Tongue (tissue), 2 donors: ENCODE data around the gene RIPOR3. TPM values are rescaled to one million over a fixed set of nuclear protein-coding genes. Genes with fewer than 3 reads are reported as not detected.
"Not testable (repeated sequence)": the region's sequence is repeated elsewhere in the genome, so short reads cannot be mapped to it uniquely, and the experiment has no call there.

Source experiments
- DNase-seq: peaks from one replicate; pipeline ENCODE4 v3.0.0-alpha.2; 2015
- total RNA-seq: library from RNA; depleted of rRNA; stranded (reverse); fragments of >200 nt; gene quantifications from one replicate; pipeline ENCODE4 v1.2.3, GENCODE V29; 2014

The RIPOR3 gene
- total RNA-seq, 1 donor from 2014 or later: 12.5 TPM

GRCh38 chr20:50607436-50607835, 83.9 kb downstream of the RIPOR3 start:
- no peak for DNase-seq

- no peak for DNase-seq
Measured at GRCh38 chr20:50605136-50605535, 86.2 kb downstream of the RIPOR3 start.

- no peak for DNase-seq
Measured at GRCh38 chr20:50604451-50604850, 86.9 kb downstream of the RIPOR3 start.

DNA sequence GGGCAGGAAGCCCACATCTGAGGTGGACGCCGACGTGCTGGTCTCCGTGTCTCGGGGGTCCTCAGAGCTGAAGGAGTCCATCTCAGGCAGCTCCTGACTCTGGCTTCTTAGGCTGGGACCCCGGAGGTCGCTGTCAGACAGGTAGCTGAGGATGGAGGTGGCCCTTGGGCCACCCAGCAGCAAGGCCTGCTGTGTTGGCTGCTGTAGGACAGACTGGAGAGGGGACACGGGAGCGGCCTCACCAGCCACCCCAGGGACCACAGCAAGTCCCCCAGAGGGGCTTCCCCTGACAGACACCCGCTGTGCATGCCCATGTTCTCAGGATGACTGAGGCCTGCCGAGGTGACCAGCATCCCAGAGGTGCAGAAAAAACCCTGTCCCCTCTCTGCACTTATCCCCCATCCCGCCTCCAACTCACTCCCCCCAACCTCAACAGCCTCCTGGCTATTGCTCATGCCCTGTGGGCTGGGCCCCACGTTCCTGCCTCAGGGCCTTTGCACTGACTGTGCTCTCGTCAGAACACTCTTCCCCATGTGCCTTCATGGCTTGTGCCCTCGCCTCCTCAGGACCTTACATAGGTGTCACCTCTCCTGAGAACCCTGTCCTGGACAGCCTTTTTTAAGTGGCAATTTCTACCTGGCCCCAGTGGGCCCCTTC, 88.8 kb downstream of the RIPOR3 start:
- DNase-seq: no peak

DNA sequence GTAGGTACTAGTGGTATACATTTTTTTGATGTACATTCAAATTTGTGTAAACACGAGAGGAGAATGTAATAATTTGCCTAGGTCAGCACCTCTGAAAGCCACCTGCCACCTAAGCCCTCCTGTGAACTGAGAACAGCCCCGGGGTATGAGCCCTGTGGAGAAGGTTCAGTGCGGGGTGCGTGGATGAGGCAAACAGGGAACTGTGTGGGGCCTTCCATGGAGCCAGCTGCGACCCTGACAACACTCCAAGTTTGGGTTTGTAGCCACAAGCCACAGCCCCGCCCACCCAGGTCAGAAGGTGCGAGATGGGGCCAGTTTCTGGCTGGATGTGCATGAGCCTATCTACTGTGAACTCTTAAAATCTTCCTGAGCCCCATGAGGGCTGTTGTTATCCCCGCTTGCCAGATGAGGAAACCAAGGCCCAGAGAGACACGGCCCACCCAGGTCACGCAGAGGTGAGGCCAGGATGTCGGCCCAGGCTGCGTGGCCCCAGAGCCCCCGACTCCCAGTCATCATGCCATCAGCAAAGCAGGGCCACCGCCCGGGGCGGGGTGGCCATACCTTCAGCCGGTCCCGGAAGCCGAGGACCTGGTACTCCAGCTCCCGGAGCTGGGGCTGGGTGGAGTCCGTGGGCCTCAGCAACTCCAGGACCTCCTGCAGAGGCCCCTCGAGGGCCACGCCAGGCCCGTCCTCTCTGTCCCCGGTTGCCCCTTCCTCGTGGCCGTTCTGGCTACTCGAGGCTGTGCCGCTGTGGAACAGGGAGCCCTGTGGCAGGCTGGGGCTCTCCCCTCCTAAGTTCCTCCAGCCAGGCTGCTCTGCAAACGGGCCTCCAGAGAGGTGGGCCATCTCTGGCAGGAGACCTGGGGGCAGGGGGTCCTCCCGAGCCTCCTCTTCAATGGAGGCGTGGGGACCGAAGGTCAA, 89.6 kb downstream of the RIPOR3 start:
- no peak for DNase-seq

DNA sequence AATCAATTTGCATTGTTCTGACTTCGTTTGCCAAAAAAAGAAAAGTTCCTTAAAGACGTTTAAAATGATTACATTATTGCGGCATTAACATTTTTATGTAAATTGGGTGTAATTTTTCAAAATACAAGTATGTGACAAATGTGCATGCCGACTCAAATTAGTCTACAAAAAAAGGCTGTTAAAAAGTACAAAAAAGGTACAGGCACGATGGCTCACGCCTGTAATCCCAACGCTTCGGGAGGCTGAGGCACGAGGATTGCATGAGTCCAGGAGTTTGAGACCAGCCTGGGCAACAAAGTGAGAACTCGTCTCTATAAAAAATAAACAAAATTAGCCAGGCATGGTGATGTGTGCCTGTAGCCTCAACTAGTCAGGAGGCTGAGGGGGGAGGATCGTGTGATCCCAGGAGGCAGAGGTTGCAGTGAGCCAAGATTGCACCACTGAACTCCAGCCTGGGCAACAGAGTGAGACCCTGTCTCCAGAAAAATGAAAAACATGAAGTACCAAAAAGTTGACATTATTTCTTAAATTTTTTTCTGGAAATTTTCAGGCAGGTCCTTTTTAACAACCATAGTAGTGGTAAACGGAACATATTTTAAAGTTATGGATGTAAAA, 91.0 kb downstream of the RIPOR3 start:
- no peak for DNase-seq

DNA sequence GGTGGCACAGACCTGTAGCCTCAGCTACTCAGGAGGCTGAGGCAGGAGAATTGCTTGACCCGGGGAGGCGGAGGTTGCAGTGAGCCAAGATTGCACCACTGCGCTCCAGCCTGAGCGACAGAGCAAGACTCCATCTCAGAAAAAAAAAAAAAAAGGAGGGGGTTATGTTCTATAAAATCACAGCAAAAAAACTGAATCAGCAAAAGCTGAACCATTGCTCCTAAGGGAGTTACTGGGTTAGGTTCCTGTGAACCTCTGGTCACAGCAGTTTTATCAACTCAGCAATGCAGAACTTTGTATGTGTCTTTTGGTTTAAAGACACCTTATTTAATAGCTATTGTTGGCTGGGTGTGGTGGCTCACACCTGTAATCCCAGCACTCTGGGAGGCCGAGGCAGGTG, 92.6 kb downstream of the RIPOR3 start:
- not testable (repeated sequence) for DNase-seq

DNA sequence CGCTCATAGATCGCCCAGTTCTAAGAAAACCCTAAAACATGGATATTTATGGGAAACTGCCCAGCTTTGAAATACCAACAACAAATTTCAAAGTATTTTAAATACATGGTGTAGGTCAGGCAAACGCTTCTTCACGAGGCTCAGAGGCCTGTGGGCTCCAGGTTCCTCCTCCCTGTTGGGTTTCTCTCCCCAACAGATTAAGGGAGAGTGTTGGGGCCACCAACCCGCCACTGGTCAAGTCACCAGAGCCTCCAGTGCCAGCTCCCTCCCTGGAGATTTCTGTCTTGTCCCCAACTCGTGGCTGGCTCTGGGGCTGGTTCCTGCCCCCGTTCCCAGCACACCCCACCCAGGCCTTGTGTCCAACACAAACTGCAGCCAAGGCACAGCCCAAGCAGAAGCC, 93.3 kb downstream of the RIPOR3 start:
- DNase-seq: no peak

GRCh38 chr20:50597406-50597969, 93.9 kb downstream of the RIPOR3 start:
- no peak for DNase-seq

DNA sequence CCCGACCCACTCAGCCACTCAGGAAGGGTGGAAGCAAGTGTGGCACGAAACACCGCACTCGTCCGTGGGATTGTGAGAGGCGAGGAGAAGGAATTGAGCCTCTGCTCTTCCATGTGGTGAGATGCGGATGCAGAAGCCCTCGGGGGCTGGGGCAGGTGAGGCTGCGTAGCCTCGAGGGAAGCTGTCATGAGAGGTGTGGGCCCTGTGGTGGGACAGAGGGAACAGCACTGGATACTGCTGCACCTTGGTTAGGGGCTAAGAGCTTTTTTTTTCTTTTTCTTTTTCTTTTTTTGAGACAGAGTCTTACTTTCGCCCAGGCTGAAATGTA, 94.7 kb downstream of the RIPOR3 start:
- no peak for DNase-seq

GRCh38 chr20:50595988-50596693, 95.2 kb downstream of the RIPOR3 start:
- DNase-seq: no peak

DNA sequence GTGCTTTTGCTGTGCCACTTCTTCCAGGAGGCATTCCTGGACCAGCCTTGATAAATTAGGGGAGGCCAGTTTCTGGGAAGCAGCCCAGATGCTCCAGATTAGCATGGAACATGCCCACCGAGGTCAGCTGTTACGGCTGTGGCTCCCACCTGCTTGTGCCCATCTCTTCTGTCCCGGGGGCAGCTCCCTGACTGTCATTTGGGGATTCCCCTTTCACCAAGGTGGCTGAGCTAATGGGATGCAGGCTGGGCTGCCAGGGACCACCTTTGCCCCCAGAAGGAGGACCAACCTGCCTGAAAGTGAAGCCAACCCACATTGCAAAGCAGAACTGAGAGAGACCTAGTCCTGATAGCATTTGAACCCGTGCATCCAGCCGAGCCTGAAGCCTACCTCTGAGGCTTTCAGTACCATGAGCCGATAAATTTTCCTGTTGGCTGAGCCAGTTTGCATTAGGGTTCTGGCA, 95.9 kb downstream of the RIPOR3 start:
- DNase-seq: peak; percentile 72

GRCh38 chr20:50594591-50595432, 96.5 kb downstream of the RIPOR3 start:
- no peak for DNase-seq

- no peak for DNase-seq
Measured at GRCh38 chr20:50594231-50594590, 97.1 kb downstream of the RIPOR3 start.

GRCh38 chr20:50593005-50593335, 98.4 kb downstream of the RIPOR3 start:
- no peak for DNase-seq

DNA sequence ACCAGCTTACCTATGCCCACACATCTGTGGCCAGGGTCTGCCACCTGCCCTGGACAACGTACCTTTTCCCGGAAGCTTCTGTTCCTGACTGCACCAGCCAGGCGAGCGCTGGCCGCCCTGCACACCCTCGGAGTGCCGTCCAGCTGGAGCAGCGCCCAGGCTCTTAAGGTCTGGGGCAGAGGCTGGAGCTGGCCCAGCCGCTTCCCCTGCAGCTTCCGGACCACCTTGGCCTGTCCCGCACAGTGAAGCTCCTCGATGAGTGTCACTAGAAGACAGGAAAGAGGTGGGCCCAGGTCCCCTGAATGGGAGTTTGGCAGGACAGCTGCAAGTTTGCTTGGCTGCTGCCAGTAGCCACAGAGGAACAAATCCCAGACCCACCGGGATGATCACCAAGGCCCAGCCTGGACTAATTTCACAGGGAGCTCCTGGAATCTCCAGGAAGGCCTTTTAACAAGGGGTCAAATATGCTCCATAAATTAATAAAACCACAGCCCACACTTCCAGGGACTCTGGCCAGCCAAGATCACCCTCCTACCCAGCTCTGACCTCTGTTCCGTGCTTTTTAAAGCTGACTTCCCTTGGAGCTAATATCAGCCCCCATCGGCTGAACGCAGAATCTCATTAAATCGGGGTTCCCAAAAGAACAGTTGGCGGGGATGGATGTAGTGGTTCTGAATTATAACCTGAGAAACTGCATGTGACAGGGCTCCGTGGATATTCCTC, 98.9 kb downstream of the RIPOR3 start:
- no peak for DNase-seq

DNA sequence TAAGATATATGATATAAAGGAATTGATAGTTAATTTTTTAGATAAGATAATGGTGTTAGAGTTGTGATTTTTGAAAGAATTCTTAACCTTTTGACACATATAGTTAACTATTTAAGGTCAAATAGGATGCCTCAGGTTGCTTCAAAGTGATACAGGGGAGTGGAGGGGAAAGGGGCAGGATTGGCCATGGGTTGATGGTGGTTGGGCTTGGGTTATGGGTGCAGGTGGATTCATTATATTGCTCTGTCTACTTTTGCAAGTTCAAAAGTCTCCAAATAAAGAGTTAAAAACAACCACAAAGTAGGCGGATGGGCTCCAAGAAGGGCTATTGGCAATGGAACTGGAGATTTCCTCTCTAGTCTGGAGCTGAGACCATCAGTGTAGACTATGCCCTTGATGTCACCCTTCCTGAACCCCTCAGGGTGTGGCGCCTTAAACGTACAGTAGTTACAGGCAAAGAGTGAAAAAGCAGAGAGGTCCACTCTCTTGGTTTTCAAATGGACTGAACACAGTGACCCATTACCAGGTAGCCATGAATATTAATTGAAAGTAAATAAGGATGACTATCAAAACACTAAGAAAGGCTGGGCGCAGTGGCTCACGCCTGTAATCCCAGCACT, 100.0 kb downstream of the RIPOR3 start:
- DNase-seq: no peak

- no peak for DNase-seq
Measured at GRCh38 chr20:50590348-50590664, 101.0 kb downstream of the RIPOR3 start.

DNA sequence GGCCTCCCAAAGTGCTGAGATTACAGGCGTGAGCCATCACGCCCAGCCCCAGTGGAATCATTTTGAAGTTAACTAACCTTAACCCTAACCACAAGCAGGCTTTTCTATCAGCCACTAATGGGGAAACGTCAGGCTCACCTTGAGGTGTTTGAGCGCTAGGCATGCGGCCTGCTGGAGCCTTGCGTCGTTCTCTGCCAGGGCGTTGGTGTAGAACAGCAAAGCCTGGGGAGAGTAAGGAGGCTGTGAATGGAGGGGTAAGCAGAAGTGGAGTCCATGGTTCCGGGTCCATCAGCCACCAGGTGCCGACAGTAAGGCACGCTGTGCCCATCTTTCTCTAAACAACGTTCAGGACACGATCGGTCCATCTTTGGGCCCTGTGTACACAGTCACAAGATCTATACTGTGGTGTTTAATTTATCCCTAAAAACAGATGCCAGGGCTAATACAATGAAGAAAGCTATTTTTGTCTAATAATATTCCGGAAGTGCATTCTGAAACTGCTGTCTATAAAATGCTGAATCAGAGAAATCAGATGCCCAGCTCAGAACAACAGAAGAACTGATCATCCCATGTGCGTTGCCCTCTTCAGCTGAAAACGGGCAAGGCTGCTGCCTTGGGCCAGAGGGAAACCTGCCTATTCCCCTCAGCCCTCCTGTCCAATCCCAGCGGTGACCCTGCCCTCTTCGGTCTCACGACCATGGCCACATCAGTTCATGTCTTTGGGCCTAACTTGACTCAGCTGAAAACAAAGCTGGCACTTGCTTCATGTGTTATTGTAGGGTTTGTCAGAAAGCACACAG, 101.6 kb downstream of the RIPOR3 start:
- DNase-seq: no peak
